CD14-positive monocyte (primary cell): Measurements from ENCODE around the gene CORT. TPM values are rescaled to one million over a fixed set of nuclear protein-coding genes. Genes with fewer than 3 reads are reported as not detected.

Experiments
- DNase-seq, 3 donors: peaks; one replicate each; pipeline ENCODE4 v3.0.0-alpha.2; 2011 to 2022
- H2AFZ ChIP-seq: 2 replicates; pipeline ENCODE4 v1.6.0; 2012; ENCODE audit warnings: mild to moderate bottlenecking, low read depth, low read length, inconsistent platforms; ENCODE audit not compliant: insufficient read depth, poor library complexity, severe bottlenecking
- H3K27ac ChIP-seq, 2 donors: 1 replicate in 1 of 2; 2 replicates in 1 of 2; pipeline ENCODE4 v1.5.1; 2012 to 2013; ENCODE audit warnings: low read length in 2 of 2, control low read depth in 1 of 2, inconsistent platforms in 1 of 2, low read depth in 1 of 2, mild to moderate bottlenecking in 1 of 2
- H3K27me3 ChIP-seq, 2 donors: one replicate each; pipeline versions ENCODE4 v1.6.0 to v1.6.1; 2011 to 2013; ENCODE audit warnings: low read length in 2 of 2; ENCODE audit not compliant: control insufficient read depth in 2 of 2, insufficient read depth in 2 of 2
- H3K36me3 ChIP-seq, 2 donors: replicated peaks in 1 of 2; 1 replicate in 1 of 2; 2 replicates in 1 of 2; pipeline versions ENCODE4 v1.5.1 to v1.6.1; 2012 to 2013; ENCODE audit warnings: low read length in 2 of 2, control low read depth in 1 of 2, inconsistent platforms in 1 of 2, mild to moderate bottlenecking in 1 of 2; ENCODE audit not compliant: insufficient read depth in 2 of 2, control insufficient read depth in 1 of 2
- H3K4me1 ChIP-seq, 2 donors: 1 replicate in 1 of 2; 2 replicates in 1 of 2; pipeline versions ENCODE4 v1.5.1 to v1.6.1; 2012 to 2013; ENCODE audit warnings: low read length in 2 of 2, control low read depth in 1 of 2, inconsistent platforms in 1 of 2, mild to moderate bottlenecking in 1 of 2, moderate library complexity in 1 of 2; ENCODE audit not compliant: insufficient read depth in 2 of 2, control insufficient read depth in 1 of 2
- H3K4me2 ChIP-seq: replicated peaks from 2 replicates; pipeline ENCODE3; 2012; ENCODE audit warnings: low read length, moderate library complexity, mild to moderate bottlenecking; ENCODE audit not compliant: poor library complexity, severe bottlenecking; ENCODE audit errors: extremely low read depth
- H3K4me3 ChIP-seq, 3 experiments: fragments of 200-600 bp in 1 of 3; sonication (generic) in 1 of 3; replicated peaks in 1 of 3; 1 replicate in 2 of 3; 2 replicates in 1 of 3; pipeline ENCODE4 v1.5.1; 2011 to 2013; ENCODE audit warnings: low read length in 3 of 3, mild to moderate bottlenecking in 3 of 3, control low read depth in 2 of 3, low read depth in 2 of 3, inconsistent platforms in 1 of 3, moderate library complexity in 1 of 3
- H3K79me2 ChIP-seq: 2 replicates; pipeline ENCODE4 v1.6.0; 2012; ENCODE audit warnings: mild to moderate bottlenecking, control low read depth, inconsistent platforms, low read length, moderate library complexity; ENCODE audit not compliant: insufficient read depth
- H3K9ac ChIP-seq: 2 replicates; pipeline ENCODE4 v1.6.0; 2017; ENCODE audit warnings: low read length, mild to moderate bottlenecking; ENCODE audit not compliant: insufficient read depth, poor library complexity, severe bottlenecking
- H3K9me3 ChIP-seq, 2 donors: replicated peaks in 1 of 2; 1 replicate in 1 of 2; 2 replicates in 1 of 2; pipeline versions ENCODE4 v1.5.1 to v1.6.1; 2012 to 2013; ENCODE audit warnings: low read length in 2 of 2, control low read depth in 1 of 2; ENCODE audit not compliant: control insufficient read depth in 1 of 2, insufficient read depth in 1 of 2
- H4K20me1 ChIP-seq: 2 replicates; pipeline ENCODE4 v1.6.0; 2012; ENCODE audit warnings: mild to moderate bottlenecking, low read length, control low read depth, moderate library complexity; ENCODE audit not compliant: insufficient read depth
- H3K27ac Mint-ChIP-seq, 7 donors: one replicate each; pipeline ENCODE4 v1.8.0; 2020; ENCODE audit warnings: mild to moderate bottlenecking in 7 of 7, mixed read lengths in 7 of 7, moderate library complexity in 6 of 7, inconsistent platforms in 2 of 7
- H3K27me3 Mint-ChIP-seq, 3 donors: one replicate each; pipeline ENCODE4 v1.8.0; 2021 to 2022; ENCODE audit warnings: low read depth in 3 of 3, mild to moderate bottlenecking in 3 of 3, mixed read lengths in 3 of 3, moderate library complexity in 3 of 3, inconsistent platforms in 1 of 3
- H3K36me3 Mint-ChIP-seq, 2 donors: one replicate each; pipeline ENCODE4 v1.8.0; 2020; ENCODE audit warnings: mixed read lengths in 2 of 2, inconsistent platforms in 1 of 2, mild to moderate bottlenecking in 1 of 2
- H3K4me1 Mint-ChIP-seq: one replicate; pipeline ENCODE4 v1.8.0; 2020; ENCODE audit warnings: mild to moderate bottlenecking, mixed read lengths
- H3K4me3 Mint-ChIP-seq, 2 donors: one replicate each; pipeline ENCODE4 v1.8.0; 2020; ENCODE audit warnings: mild to moderate bottlenecking in 2 of 2, mixed read lengths in 2 of 2, moderate library complexity in 1 of 2
- H3K9me3 Mint-ChIP-seq, 7 donors: one replicate each; pipeline ENCODE4 v1.8.0; 2020 to 2022; ENCODE audit warnings: mixed read lengths in 7 of 7, mild to moderate bottlenecking in 6 of 7, moderate library complexity in 6 of 7, inconsistent platforms in 2 of 7
- WGBS: methylation state at CpG from one replicate; pipeline ENCODE4 v1.1.5; 2013; ENCODE audit warnings: missing lambda C conversion rate; ENCODE audit not compliant: insufficient coverage; 5-methylcytosine and 5-hydroxymethylcytosine counted together
- intact Hi-C, 2 donors: fragments of 100-400 bp; cut with micrococcal nuclease; formaldehyde crosslinking; loops; one replicate each; pipeline versions ENCODE4 v1.15.0 to v1.15.1; 2023
- polyA plus RNA-seq, 3 donors: library from polyadenylated mRNA; depleted of rRNA in 1 of 3; unstranded in 2 of 3; stranded (reverse) in 1 of 3; fragments of 300-500 nt in 2 of 3; fragments of >200 nt in 1 of 3; fragmentation: Illumina TruSeq in 2 of 3; gene quantifications; 1 replicate in 2 of 3; 2 replicates in 1 of 3; pipeline ENCODE4 v1.2.3, GENCODE V29; 2012 to 2021
- TF ChIP-seq, protein P1 (sequence below): fragments of 200-600 bp; IDR thresholded peaks from one replicate; pipeline ENCODE4 v1.8.0; 2022; ENCODE audit warnings: antibody characterized with exemption, mild to moderate bottlenecking

CORT gene
- polyA plus RNA-seq, 3 donors = not detected

DNA sequence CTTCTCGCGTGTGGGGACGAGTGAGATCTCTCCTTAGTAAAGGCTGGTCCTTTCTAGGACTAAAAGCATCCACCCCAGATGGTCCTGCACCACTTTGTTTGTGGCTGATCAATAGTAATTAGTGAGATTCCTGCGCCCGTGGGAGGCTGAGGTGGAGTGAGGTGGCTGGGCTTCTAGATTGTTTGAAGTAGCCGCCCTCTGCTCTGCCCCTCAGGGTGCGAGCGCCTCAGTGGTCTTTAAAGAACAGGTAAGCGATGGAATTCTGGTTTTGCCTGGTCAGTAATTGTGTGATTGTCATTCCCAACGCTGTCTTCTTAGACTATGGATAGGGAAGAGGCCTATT lies 45.6 kb downstream of the CORT start:
- peak overlapping the region; percentile 76 to 89 for H3K4me3 Mint-ChIP-seq
- Histone ChIP-seq H3K27ac (peak overlapping the region in 1 of 2 donors; percentile 72), H3K36me3 (peaks cover 7 to 34% of the 10 kb centered on the region in 2 donors), H2AFZ (peak overlapping the region; percentile 64), H3K4me2 (peak overlapping the region; percentile 75), H3K79me2 (peaks cover 77% of the 10 kb centered on the region), H3K9ac (peak overlapping the region; percentile 37), H3K9me3 (no peaks in the 10 kb centered on the region), H3K4me1 (peaks cover 9 to 15% of the 10 kb centered on the region in 2 donors), H3K4me3 (peak overlapping the region in 1 of 3 experiments; percentile 71), H3K27me3 (no peaks in the 10 kb centered on the region), H4K20me1 (peaks cover 47% of the 10 kb centered on the region)
- WGBS = 81% methylated on average over 9 of the region's 10 CpGs
- peaks cover 0 to 2% (median 0%) of the 10 kb centered on the region in 7 donors for H3K9me3 Mint-ChIP-seq
- peaks cover 0 to 2% (median 0%) of the 10 kb centered on the region in 3 donors for H3K27me3 Mint-ChIP-seq
- no peak for DNase-seq
- peaks cover 24 to 33% of the 10 kb centered on the region in 2 donors for H3K36me3 Mint-ChIP-seq
- peak overlapping the region in 6 of 7 donors; percentile 14 to 90 (median 66) for H3K27ac Mint-ChIP-seq
- peaks cover 16% of the 10 kb centered on the region for H3K4me1 Mint-ChIP-seq
- TF ChIP-seq, protein P1, sequence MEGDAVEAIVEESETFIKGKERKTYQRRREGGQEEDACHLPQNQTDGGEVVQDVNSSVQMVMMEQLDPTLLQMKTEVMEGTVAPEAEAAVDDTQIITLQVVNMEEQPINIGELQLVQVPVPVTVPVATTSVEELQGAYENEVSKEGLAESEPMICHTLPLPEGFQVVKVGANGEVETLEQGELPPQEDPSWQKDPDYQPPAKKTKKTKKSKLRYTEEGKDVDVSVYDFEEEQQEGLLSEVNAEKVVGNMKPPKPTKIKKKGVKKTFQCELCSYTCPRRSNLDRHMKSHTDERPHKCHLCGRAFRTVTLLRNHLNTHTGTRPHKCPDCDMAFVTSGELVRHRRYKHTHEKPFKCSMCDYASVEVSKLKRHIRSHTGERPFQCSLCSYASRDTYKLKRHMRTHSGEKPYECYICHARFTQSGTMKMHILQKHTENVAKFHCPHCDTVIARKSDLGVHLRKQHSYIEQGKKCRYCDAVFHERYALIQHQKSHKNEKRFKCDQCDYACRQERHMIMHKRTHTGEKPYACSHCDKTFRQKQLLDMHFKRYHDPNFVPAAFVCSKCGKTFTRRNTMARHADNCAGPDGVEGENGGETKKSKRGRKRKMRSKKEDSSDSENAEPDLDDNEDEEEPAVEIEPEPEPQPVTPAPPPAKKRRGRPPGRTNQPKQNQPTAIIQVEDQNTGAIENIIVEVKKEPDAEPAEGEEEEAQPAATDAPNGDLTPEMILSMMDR = no peak
- intact Hi-C loops = loop anchor here in 1 of 2 donors (5.0 kb wide), 1 partner anchor 118 kb away; no protein-coding TSS in a partner anchor

DNA sequence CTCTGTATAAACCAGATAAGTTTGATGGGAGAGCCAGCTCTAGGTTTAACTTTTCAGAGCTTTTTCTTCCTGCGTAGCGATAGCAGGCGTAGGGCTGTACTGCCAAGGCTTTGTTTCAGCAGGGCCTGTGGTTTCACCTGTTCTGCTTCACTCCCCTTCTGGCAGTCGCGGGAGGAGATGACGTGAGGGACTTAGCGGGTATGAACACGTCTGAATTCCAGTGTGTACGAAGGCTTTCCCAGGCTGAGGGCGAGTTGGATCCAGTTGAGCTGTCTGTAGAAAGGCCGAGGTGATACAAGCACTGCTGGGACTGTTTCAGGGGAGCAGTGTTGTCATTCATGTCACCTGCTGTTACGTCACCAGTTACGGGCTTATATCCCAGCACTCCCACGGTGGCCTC lies 46.1 kb downstream of the CORT start:
- intact Hi-C loops = loop anchor here in 1 of 2 donors (5.0 kb wide), 1 partner anchor 119 kb away; no protein-coding TSS in a partner anchor
- H3K4me3 ChIP-seq = no peak overlapping the region
- TF ChIP-seq, protein P1 = no peak
- H3K9ac ChIP-seq = no peak overlapping the region
- peaks cover 0 to 2% (median 0%) of the 10 kb centered on the region in 3 donors for H3K27me3 Mint-ChIP-seq
- peaks cover 78% of the 10 kb centered on the region for H3K79me2 ChIP-seq
- H3K4me1 Mint-ChIP-seq = peaks cover 18% of the 10 kb centered on the region
- WGBS = 84% methylated on average over 8 of the region's 14 CpGs
- peaks cover 7 to 33% of the 10 kb centered on the region in 2 donors for H3K36me3 ChIP-seq
- H3K4me1 ChIP-seq = peaks cover 9 to 15% of the 10 kb centered on the region in 2 donors
- H4K20me1 ChIP-seq = peaks cover 48% of the 10 kb centered on the region
- H2AFZ ChIP-seq = no peak overlapping the region
- H3K36me3 Mint-ChIP-seq = peaks cover 23 to 28% of the 10 kb centered on the region in 2 donors
- peaks cover 0 to 2% (median 0%) of the 10 kb centered on the region in 7 donors for H3K9me3 Mint-ChIP-seq
- no peak for DNase-seq
- H3K4me3 Mint-ChIP-seq = no peak overlapping the region
- no peak overlapping the region for H3K4me2 ChIP-seq
- no peaks in the 10 kb centered on the region for H3K9me3 ChIP-seq
- no peak overlapping the region for H3K27ac ChIP-seq
- H3K27ac Mint-ChIP-seq = no peak overlapping the region
- H3K27me3 ChIP-seq = no peaks in the 10 kb centered on the region
